ENCODE measurements around the gene FAIM. TPM values are rescaled to one million over a fixed set of nuclear protein-coding genes. Genes with fewer than 3 reads are reported as not detected.

Gene FAIM
- total RNA-seq, 2 experiments from 2014 or later, result 2.0 TPM; not detected in 1

DNA sequence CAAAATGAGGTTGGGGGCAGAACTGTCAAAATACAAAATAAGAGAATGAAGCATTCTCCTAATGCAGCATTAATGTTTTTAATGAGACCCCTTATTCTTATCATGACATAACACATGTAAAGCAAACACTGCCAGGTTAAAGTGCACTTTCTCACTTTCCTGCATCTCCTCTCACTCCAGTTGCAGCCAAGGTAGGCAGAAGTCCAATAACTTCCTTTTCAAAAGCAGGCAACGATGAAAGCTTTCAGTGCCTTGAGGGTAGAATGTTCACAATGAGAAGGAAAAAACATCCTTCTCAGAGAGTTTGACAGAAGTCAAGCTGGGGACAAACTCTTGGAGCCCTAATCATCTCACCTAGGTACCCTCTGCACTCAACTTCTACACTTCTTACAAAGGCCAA is 59.5 kb downstream of the FAIM start:
- Histone ChIP-seq H3K9me3 (ENCODE audit: low read length) (no peaks in the 10 kb centered on the region), H3K9me2 (ENCODE audit: insufficient read depth, low read length) (no peaks in the 10 kb centered on the region), H4K20me1 (ENCODE audit: insufficient read depth, low read length) (no peaks in the 10 kb centered on the region), H2AFZ (ENCODE audit: low read length) (no peak overlapping the region), H3K4me2 (ENCODE audit: low read length) (no peak overlapping the region), H3K4me3 (ENCODE audit: low read depth, low read length, poor library complexity, severe bottlenecking) (no peak overlapping the region), H3K79me2 (ENCODE audit: insufficient read depth, low read depth, low read length) (no peaks in the 10 kb centered on the region), H3K27ac (ENCODE audit: low read depth, low read length, poor library complexity, severe bottlenecking) (no peak overlapping the region), H3K4me1 (ENCODE audit: insufficient read depth, low read length, poor library complexity, severe bottlenecking) (no peaks in the 10 kb centered on the region), H3K36me3 (ENCODE audit: insufficient read depth, low read length) (peaks cover 28% of the 10 kb centered on the region)
- TF ChIP-seq CTCF (conservative IDR thresholded peaks at IDR 0.05; ENCODE audit: low read length) (no peak), EZH2phosphoT487 (IDR thresholded peaks at IDR 0.05; ENCODE audit: borderline replicate concordance, low read depth, low read length) (no peak)
- intact Hi-C loops (cut with micrococcal nuclease; ENCODE audit: unreplicated experiment), result no loop called here
- CTCF ChIA-PET (ENCODE audit: unreplicated experiment), result no interaction called here
- POLR2A ChIA-PET, result interaction anchor here (0.5 to 0.7 kb wide), 2 partner anchors 21 to 38 kb away, joined by 3 read pairs; no protein-coding TSS in a partner anchor
- DNase-seq (ENCODE audit: low spot score), result no peak
- no TSS peak for BruUV-seq (replicated peaks)

DNA sequence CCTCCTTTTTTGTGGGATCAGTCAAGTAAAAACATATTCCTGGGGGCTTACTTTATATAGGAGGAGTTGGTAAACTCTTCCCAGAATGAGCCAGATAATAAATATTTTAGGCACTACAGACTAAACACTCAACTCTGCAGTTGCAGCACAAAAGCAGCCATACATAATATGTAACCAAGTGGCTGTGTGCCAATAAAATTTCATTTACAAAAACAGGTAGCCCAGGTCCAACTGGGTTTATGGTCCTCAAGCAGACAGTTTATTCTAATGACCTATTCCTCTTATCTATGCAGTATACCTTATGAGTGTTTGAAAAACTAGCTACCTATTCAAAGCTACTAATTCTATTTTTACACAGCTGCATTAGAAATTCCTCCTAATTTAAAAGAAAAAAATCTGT is 61.8 kb downstream of the FAIM start:
- BruUV-seq (replicated peaks), result no TSS peak
- TF ChIP-seq EZH2phosphoT487 (IDR thresholded peaks at IDR 0.05; ENCODE audit: borderline replicate concordance, low read depth, low read length), result no peak
- TF ChIP-seq CTCF (conservative IDR thresholded peaks at IDR 0.05; ENCODE audit: low read length), result no peak
- Histone ChIP-seq H4K20me1 (ENCODE audit: insufficient read depth, low read length) (no peaks in the 10 kb centered on the region), H3K4me2 (ENCODE audit: low read length) (no peak overlapping the region), H3K4me1 (ENCODE audit: insufficient read depth, low read length, poor library complexity, severe bottlenecking) (no peaks in the 10 kb centered on the region), H2AFZ (ENCODE audit: low read length) (no peak overlapping the region), H3K4me3 (ENCODE audit: low read depth, low read length, poor library complexity, severe bottlenecking) (no peak overlapping the region), H3K27ac (ENCODE audit: low read depth, low read length, poor library complexity, severe bottlenecking) (no peak overlapping the region), H3K9me3 (ENCODE audit: low read length) (peaks cover 3% of the 10 kb centered on the region), H3K9me2 (ENCODE audit: insufficient read depth, low read length) (no peaks in the 10 kb centered on the region), H3K79me2 (ENCODE audit: insufficient read depth, low read depth, low read length) (no peaks in the 10 kb centered on the region), H3K36me3 (ENCODE audit: insufficient read depth, low read length) (peaks cover 18% of the 10 kb centered on the region)
- POLR2A ChIA-PET, result interaction anchor here (0.7 to 1.1 kb wide), 5 partner anchors 9 to 166 kb away, joined by 3 to 7 read pairs (median 3); no protein-coding TSS in a partner anchor
- CTCF ChIA-PET (ENCODE audit: unreplicated experiment), result no interaction called here
- intact Hi-C loops (cut with micrococcal nuclease; ENCODE audit: unreplicated experiment), result no loop called here
- DNase-seq (ENCODE audit: low spot score), result no peak

DNA sequence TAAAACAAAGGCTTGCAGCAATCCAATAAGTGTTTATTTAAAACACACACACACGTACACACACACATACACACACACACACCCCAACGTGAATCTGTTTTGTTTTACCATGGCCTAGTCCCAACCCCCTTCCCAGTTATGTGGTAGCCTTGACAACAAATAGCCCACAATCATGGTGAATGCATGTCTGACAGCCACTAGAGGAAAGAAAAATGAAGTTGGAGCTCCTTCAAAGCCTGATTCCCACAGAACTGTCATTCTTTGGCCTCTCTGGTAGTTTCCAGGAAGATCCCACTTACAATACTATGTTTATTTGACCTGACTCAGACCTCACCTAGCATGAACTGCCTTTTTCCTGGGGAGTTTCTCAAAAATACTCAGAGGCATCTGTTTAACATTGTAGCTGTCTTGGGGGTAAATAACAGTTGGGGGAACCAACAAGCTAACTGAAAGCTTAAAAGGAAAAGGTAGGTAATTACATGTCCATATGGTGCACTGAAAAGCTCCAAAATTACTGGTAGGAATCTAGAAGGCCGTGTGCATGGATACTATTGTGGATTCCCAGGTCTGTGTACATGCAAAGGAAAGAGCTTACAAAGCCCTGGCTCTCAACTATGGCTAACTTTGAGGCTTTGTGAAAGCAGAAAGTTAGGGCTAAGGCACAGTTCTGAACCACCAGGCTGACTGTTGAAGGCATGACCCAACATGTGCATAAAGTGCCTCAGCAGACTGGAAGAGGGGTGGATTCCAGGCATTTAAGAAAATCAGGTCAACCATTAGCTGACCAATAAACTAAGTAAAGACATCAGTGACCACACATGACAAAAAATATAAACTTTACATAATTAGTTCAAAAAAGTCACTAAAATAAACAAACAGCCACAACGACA is 65.3 kb downstream of the FAIM start:
- Histone ChIP-seq H3K27ac (ENCODE audit: low read depth, low read length, poor library complexity, severe bottlenecking) (no peak overlapping the region), H3K9me3 (ENCODE audit: low read length) (peaks cover 18% of the 10 kb centered on the region), H3K9me2 (ENCODE audit: insufficient read depth, low read length) (no peaks in the 10 kb centered on the region), H3K4me1 (ENCODE audit: insufficient read depth, low read length, poor library complexity, severe bottlenecking) (no peaks in the 10 kb centered on the region), H3K4me3 (ENCODE audit: low read depth, low read length, poor library complexity, severe bottlenecking) (no peak overlapping the region), H4K20me1 (ENCODE audit: insufficient read depth, low read length) (no peaks in the 10 kb centered on the region), H3K4me2 (ENCODE audit: low read length) (no peak overlapping the region), H2AFZ (ENCODE audit: low read length) (no peak overlapping the region), H3K36me3 (ENCODE audit: insufficient read depth, low read length) (peaks cover 38% of the 10 kb centered on the region), H3K79me2 (ENCODE audit: insufficient read depth, low read depth, low read length) (no peaks in the 10 kb centered on the region)
- no peak for TF ChIP-seq CTCF (conservative IDR thresholded peaks at IDR 0.05; ENCODE audit: low read length)
- TF ChIP-seq EZH2phosphoT487 (IDR thresholded peaks at IDR 0.05; ENCODE audit: borderline replicate concordance, low read depth, low read length), result no peak
- BruUV-seq (replicated peaks), result no TSS peak
- no peak for DNase-seq (ENCODE audit: low spot score)
- ChIA-PET POLR2A (no interaction called here), CTCF (ENCODE audit: unreplicated experiment) (no interaction called here)
- intact Hi-C loops (cut with micrococcal nuclease; ENCODE audit: unreplicated experiment), result no loop called here
